ENCODE measurements around the gene ZNF726.
"Not testable (repeated sequence)": the region's sequence is repeated elsewhere in the genome, so short reads cannot be mapped to it uniquely, and the experiment has no call there.

ZNF726 gene

DNA sequence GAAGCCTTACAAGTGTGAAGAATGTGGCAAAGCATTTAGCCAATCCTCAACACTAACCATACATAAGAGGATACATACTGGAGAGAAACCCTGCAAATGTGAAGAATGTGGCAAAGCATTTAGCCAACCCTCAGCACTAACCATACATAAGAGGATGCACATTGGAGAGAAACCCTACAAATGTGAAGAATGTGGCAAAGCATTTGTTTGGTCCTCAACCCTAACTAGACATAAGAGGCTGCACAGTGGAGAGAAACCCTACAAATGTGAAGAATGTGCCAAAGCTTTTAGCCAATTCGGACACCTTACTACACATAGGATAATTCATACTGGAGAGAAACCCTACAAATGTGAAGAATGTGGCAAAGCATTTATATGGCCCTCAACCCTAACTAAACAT is 18.2 kb downstream of the ZNF726 start:
- DNase-seq (ENCODE audit: extremely low spot score), result no peak
- TF ChIP-seq, protein P1, sequence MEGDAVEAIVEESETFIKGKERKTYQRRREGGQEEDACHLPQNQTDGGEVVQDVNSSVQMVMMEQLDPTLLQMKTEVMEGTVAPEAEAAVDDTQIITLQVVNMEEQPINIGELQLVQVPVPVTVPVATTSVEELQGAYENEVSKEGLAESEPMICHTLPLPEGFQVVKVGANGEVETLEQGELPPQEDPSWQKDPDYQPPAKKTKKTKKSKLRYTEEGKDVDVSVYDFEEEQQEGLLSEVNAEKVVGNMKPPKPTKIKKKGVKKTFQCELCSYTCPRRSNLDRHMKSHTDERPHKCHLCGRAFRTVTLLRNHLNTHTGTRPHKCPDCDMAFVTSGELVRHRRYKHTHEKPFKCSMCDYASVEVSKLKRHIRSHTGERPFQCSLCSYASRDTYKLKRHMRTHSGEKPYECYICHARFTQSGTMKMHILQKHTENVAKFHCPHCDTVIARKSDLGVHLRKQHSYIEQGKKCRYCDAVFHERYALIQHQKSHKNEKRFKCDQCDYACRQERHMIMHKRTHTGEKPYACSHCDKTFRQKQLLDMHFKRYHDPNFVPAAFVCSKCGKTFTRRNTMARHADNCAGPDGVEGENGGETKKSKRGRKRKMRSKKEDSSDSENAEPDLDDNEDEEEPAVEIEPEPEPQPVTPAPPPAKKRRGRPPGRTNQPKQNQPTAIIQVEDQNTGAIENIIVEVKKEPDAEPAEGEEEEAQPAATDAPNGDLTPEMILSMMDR (IDR thresholded peaks at IDR 0.05; ENCODE audit: control extremely low read depth, extremely low read depth, low read depth, missing control alignments), result no peak
- ChIA-PET POLR2A (no interaction called here), CTCF (no interaction called here)

DNA sequence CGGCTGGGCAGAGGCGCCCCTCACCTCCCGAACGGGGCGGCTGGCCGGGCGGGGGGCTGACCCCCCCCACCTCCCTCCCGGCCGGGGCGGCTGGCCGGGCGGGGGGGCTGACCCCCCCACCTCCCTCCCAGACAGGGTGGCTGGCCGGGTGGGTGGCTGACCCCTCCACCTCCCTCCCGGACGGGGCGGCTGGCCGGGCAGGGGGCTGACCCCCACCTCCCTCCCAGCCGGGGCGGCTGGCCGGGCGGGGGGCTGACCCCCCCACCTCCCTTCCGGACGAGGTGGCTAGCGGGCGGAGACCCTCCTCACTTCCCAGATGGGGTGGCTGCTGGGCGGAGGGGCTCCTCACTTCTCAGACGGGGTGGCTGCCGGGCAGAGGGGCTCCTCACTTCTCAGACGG is 22.3 kb downstream of the ZNF726 start:
- CTCF ChIA-PET; POLR2A ChIA-PET; DNase-seq (ENCODE audit: extremely low spot score): not testable (repeated sequence)

DNA sequence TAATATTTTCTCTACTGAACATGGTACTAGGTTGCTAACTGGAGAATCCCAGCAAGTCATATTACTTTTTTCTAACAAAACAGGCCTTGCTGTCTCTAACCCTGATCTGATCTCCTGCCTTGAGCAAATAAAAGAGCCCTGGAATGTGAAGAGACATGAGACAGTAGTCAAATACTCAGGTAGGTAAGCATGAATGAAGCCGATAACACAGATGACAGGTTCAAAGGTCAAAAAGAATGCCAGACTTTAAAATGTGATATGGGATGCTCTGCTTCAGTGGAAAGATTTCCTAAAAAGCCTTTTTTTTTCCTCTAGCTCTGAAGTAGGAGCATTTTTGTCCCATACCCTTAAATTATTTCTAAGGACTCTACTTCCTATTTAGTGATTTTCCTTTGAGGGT is 28.7 kb downstream of the ZNF726 start:
- POLR2A ChIA-PET, result no interaction called here
- DNase-seq (ENCODE audit: extremely low spot score), result no peak

DNA sequence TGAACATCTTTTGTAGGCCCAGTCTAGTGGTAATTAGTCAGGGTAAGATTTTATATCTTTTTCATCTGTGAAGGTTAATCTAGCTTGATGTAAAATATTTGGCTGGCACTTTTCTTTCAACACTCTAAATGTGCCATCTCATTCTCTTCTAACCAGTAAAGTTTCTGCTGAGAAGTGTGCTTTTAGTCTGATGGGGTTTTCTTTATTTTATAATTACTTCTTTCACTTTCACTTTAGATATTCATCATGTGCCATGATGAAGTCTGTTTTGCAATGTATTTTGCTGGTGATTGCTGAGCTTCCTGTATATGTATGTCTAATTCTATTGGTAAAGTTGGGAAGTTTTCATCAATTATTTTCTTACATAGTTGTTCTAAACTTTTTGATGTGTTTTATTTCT is 31.9 kb downstream of the ZNF726 start:
- POLR2A ChIA-PET, result no interaction called here
- DNase-seq (ENCODE audit: extremely low spot score), result no peak
- TF ChIP-seq, protein P1 (IDR thresholded peaks at IDR 0.05; ENCODE audit: control extremely low read depth, extremely low read depth, low read depth, missing control alignments), result no peak
- CTCF ChIA-PET, result no interaction called here

More for the DNA sequence above, 28.7 kb downstream of the ZNF726 start:
- CTCF ChIA-PET, result interaction anchor here (1.9 kb wide), 1 partner anchor 13 kb away, joined by 4 read pairs; no protein-coding TSS in a partner anchor
- TF ChIP-seq, protein P1 (IDR thresholded peaks at IDR 0.05; ENCODE audit: control extremely low read depth, extremely low read depth, low read depth, missing control alignments), result no peak

DNA sequence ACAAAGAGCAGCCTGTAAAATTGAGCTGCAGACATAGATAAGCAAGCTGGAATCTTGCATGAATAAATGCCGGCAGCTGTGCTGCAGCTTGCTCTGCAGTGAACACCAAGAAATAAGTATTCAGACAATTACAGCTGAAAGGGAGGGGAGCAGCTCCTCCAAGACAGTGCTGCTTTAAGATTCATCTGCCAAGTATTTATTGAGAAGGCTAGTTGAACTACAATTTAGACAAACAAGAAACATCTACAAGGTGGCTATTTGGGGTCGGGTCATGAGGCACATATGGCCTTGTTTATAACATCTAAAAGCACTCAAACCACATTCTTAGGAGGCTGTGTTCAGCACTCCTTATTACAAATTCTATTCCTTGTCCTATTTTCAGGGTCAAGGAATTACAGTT is 34.9 kb downstream of the ZNF726 start:
- no peak for DNase-seq (ENCODE audit: extremely low spot score)
- CTCF ChIA-PET, result no interaction called here
- POLR2A ChIA-PET, result no interaction called here
- TF ChIP-seq, protein P1 (IDR thresholded peaks at IDR 0.05; ENCODE audit: control extremely low read depth, extremely low read depth, low read depth, missing control alignments), result no peak

DNA sequence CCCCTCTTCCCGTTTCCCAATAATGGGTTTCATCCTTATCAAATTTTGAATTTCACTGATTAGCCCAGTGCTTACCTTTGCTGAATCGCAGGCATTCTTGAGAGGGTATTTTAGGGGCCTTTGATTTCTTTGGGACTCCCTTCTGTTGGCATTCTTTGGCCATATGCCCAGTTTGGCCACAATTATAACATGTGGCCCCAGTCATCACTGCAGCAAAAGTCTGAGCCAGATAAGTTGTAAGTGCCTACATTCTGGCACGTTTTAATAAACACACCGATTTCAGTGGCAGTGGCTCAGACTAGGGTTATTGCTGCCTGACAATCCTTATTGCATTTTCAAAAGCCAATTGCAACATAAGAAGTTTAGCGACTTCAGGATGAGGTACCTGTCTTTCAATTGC is 41.4 kb downstream of the ZNF726 start:
- POLR2A ChIA-PET, result no interaction called here
- TF ChIP-seq, protein P1 (IDR thresholded peaks at IDR 0.05; ENCODE audit: control extremely low read depth, extremely low read depth, low read depth, missing control alignments), result no peak

DNA sequence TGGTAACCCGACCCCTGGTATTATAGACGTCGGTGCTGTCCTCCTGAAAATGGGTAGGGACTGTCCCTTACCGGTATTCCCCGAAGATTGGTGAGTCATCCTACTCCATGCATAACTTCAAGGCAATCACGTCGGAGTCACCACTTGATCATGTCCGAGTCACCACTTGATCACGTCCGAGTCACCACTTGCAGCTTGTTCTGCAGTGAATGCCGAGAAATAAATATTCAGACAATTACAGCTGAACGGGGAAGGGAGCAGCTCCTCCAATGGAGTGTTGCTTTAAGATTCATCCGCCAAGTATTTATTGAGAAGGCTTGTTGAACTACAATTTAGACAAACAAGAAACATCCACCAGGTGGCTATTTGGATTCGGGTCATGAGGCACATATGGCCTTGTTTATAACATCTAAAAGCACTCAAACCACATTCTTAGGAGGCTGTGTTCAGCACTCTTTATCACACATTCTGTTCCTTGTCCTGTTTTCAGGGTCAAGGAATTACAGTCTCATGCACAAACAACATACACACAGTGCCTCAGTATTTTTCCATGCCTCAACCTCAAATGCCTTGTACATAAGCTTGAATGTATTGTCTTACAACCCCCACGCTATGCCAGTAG is 43.1 kb downstream of the ZNF726 start:
- no peak for DNase-seq (ENCODE audit: extremely low spot score)
- TF ChIP-seq, protein P1 (IDR thresholded peaks at IDR 0.05; ENCODE audit: control extremely low read depth, extremely low read depth, low read depth, missing control alignments), result no peak
- ChIA-PET CTCF (no interaction called here), POLR2A (no interaction called here)

More for the DNA sequence above, 41.4 kb downstream of the ZNF726 start:
- no peak for DNase-seq (ENCODE audit: extremely low spot score)
- CTCF ChIA-PET, result no interaction called here

DNA sequence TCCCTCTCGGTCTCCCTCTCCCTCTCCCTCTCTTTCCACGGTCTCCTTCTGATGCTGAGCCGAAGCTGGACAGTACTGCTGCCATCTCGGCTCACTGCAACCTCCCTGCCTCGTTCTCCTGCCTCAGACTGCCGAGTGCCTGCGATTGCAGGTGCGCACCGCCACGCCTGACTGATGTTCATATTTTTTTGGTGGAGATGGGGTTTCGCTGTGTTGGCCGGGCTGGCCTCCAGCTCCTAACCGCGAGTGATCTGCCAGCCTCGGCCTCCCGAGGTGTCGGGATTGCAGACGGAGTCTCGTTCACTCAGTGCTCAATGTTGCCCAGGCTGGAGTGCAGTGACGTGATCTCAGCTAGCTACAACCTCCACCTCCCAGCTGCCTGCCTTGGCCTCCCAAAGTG is 48.7 kb downstream of the ZNF726 start:
- DNase-seq (ENCODE audit: extremely low spot score); CTCF ChIA-PET; POLR2A ChIA-PET: not testable (repeated sequence)

DNA sequence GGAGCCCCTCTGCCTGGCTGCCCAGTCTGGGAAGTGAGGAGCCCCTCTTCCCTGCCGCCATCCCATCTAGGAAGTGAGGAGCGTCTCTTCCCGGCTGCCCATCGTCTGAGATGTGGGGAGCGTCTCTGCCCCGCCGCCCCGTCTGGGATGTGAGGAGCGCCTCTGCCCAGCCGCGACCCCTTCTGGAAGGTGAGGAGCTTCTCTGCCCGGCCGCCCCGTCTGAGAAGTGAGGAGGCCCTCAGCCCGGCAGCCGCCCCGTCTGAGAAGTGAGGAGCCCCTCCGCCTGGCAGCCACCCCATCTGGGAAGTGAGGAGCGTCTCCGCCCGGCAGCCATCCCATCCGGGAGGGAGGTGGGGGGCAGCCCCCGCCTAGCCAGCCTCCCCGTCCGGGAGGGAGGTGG is 49.2 kb downstream of the ZNF726 start:
- DNase-seq (ENCODE audit: extremely low spot score); POLR2A ChIA-PET; CTCF ChIA-PET: not testable (repeated sequence)

DNA sequence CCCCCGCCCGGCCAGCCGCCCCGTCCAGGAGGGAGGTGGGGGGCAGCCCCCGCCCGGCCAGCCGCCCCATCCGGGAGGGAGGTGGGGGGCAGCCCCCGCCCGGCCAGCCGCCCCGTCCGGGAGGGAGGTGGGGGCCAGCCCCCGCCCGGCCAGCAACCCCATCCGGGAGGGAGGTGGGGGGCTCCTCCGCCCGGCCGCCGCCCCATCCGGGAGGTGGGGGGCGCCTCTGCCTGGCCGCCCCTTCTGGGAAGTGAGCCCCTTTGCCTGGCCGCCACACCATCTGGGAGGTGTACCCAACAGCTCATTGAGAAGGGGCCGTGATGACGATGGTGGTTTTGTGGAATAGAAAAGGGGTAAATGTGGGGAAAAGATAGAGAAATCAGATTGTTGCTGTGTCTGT is 49.6 kb downstream of the ZNF726 start:
- POLR2A ChIA-PET; DNase-seq (ENCODE audit: extremely low spot score); CTCF ChIA-PET: not testable (repeated sequence)
